ENCODE results near the gene CYFIP1.

Gene CYFIP1

GRCh38 chr15:22918596-22919140 is 61.5 kb downstream of the CYFIP1 start:
- in situ Hi-C loops (cut with HindIII; ENCODE audit: low sequenced_read_pairs) = no loop called here

- in situ Hi-C loops (cut with HindIII; ENCODE audit: low sequenced_read_pairs) = no loop called here
These were observed 62.1 kb downstream of the CYFIP1 start for GRCh38 chr15:22918056-22918455.

- in situ Hi-C loops (cut with HindIII; ENCODE audit: low sequenced_read_pairs) = no loop called here
These were observed 62.6 kb downstream of the CYFIP1 start for GRCh38 chr15:22917556-22917955.

- in situ Hi-C loops (cut with HindIII; ENCODE audit: low sequenced_read_pairs) = no loop called here
These were observed 63.4 kb downstream of the CYFIP1 start for GRCh38 chr15:22916606-22917350.

- in situ Hi-C loops (cut with HindIII; ENCODE audit: low sequenced_read_pairs) = no loop called here
These were observed 64.2 kb downstream of the CYFIP1 start for GRCh38 chr15:22915866-22916515.

GRCh38 chr15:22913646-22914380 is 66.4 kb downstream of the CYFIP1 start:
- in situ Hi-C loops (cut with HindIII; ENCODE audit: low sequenced_read_pairs) = no loop called here

GRCh38 chr15:22912256-22912655 is 67.9 kb downstream of the CYFIP1 start:
- in situ Hi-C loops (cut with HindIII; ENCODE audit: low sequenced_read_pairs) = no loop called here

- in situ Hi-C loops (cut with HindIII; ENCODE audit: low sequenced_read_pairs) = no loop called here
These were observed 68.9 kb downstream of the CYFIP1 start for GRCh38 chr15:22911306-22911705.

- in situ Hi-C loops (cut with HindIII; ENCODE audit: low sequenced_read_pairs) = no loop called here
These were observed 71.3 kb downstream of the CYFIP1 start for GRCh38 chr15:22908830-22909229.

GRCh38 chr15:22907161-22907950 is 72.8 kb downstream of the CYFIP1 start:
- in situ Hi-C loops (cut with HindIII; ENCODE audit: low sequenced_read_pairs) = no loop called here

GRCh38 chr15:22904736-22905135 is 75.4 kb downstream of the CYFIP1 start:
- in situ Hi-C loops (cut with HindIII; ENCODE audit: low sequenced_read_pairs) = no loop called here

- in situ Hi-C loops (cut with HindIII; ENCODE audit: low sequenced_read_pairs) = no loop called here
These were observed 76.1 kb downstream of the CYFIP1 start for GRCh38 chr15:22903961-22904534.

- in situ Hi-C loops (cut with HindIII; ENCODE audit: low sequenced_read_pairs) = no loop called here
These were observed 76.7 kb downstream of the CYFIP1 start for GRCh38 chr15:22903427-22903826.

GRCh38 chr15:22902981-22903380 is 77.2 kb downstream of the CYFIP1 start:
- in situ Hi-C loops (cut with HindIII; ENCODE audit: low sequenced_read_pairs) = no loop called here

- in situ Hi-C loops (cut with HindIII; ENCODE audit: low sequenced_read_pairs) = no loop called here
These were observed 77.6 kb downstream of the CYFIP1 start for GRCh38 chr15:22902578-22902977.

- in situ Hi-C loops (cut with HindIII; ENCODE audit: low sequenced_read_pairs) = no loop called here
These were observed 78.1 kb downstream of the CYFIP1 start for GRCh38 chr15:22902046-22902445.

GRCh38 chr15:22895465-22896190 is 84.5 kb downstream of the CYFIP1 start:
- in situ Hi-C loops (cut with HindIII; ENCODE audit: low sequenced_read_pairs) = no loop called here

- in situ Hi-C loops (cut with HindIII; ENCODE audit: low sequenced_read_pairs) = no loop called here
These were observed 86.3 kb downstream of the CYFIP1 start for GRCh38 chr15:22893881-22894280.

- in situ Hi-C loops (cut with HindIII; ENCODE audit: low sequenced_read_pairs) = no loop called here
These were observed 87.1 kb downstream of the CYFIP1 start for GRCh38 chr15:22893081-22893480.

- in situ Hi-C loops (cut with HindIII; ENCODE audit: low sequenced_read_pairs) = no loop called here
These were observed 87.8 kb downstream of the CYFIP1 start for GRCh38 chr15:22892333-22892732.
